Muscle of back (tissue), 11 donors: ENCODE measurements around the gene FER1L5. TPM values are rescaled to one million over a fixed set of nuclear protein-coding genes. Genes with fewer than 3 reads are reported as not detected.

Experiments used
- DNase-seq, 3 donors: peaks; one replicate each; pipeline versions ENCODE4 v3.0.0 to v3.0.0-alpha.2; 2013
- polyA plus RNA-seq, 10 donors: library from polyadenylated mRNA; unstranded; fragments of 120-200 nt; gene quantifications; one replicate each; pipeline ENCODE4 v1.2.1, GENCODE V29; 2013; ENCODE audit not compliant: insufficient read length in 10 of 10

Gene FER1L5
- polyA plus RNA-seq, 10 donors = 0.26 to 2.7 (median 0.80) TPM

GRCh38 chr2:96680561-96681141 is 38.1 kb downstream of the FER1L5 start:
- no peak for DNase-seq

- DNase-seq = no peak
These were observed 39.0 kb downstream of the FER1L5 start for GRCh38 chr2:96681540-96681939.

DNA sequence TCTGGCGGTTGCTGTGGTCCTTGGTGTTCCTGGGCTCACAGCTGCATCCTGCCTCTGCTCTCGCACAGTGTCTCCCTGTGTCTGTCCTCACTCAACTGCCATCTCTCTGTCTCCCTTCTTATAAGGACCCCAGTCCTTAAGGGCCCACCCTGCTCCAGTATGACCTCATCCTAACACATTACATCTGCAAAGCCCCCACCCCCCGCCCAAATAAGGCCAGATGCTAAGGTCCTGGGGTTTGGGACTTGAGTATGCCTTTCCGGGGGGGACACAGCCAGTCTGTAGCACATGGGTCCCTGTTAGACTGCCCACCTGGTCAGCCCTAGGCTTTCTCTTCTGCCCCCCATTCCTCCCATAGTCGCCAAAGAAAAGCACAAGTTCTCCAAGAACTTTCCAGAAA is 40.7 kb downstream of the FER1L5 start:
- DNase-seq = no peak

DNA sequence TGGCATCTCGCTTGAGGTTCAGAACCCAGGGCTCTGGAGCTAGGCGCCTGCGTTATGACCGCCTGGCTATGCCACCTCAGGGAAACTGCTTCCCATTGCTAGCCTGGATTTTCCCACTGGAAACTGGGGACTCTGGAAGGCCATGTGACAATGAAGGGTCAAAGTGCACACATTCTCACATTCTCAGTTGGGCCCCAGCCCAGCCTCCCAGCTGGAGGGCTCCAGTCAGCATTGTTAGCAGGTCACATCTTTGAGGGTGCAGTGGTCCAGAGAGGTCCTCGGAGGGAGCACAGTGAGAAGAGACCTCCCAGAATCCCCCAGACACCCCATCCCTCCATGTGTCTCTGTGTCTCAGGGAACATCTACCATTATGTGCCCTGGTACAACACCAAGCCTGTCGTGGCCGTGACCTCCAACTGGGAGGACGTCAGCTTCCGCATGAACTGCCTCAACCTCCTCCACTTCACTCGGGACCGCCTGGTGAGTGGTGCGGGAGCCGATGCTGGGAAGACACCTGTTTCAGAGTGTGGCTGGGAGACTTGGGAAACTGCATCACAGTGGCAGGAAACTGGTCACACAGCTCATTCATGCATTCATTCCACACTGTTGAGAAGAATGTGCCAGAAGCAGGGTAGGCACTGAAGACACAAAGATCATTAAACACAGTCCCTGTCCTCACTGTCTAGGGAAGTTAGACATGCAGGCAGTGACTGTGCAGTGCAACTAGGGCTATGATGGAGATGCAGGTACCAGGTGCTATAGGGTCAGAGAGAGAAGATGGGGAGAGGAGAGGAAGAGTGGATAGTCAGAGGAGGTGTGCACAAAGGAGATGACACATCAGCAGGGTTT is 41.6 kb downstream of the FER1L5 start:
- no peak for DNase-seq

DNA sequence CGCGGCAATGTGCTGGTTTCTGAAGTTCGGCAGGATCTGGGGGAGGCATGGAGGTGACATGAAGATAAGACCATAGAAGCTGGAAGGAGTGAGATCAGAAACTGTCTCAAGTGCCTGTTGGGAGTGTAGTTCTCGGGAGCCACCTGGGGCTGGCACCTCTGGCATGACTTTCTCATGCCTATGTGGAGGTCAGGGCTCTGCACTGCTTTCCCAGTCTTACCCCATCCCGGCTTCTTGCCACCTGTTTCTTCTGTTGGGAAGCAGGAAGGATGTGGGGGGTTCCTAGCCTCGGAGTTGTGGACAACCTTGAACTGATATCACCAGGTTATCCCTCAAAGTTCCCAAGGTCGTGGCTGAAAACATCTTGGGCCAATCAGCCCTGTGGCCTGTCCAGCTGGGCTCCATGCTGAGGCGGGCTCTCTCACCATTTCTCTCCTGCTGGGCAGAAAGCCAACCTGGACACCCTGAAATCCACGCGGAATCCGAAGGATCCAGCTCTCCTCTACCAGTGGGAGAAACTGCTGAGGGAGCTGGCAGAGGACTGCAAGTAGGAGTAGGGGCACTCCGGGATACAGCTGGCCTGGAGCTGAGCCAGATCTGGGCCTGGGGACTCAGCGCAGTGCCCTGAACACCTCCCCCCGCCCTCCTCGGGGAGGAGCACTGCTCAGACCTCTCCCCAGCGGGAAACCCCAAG is 42.5 kb downstream of the FER1L5 start:
- DNase-seq = peak; percentile 8 to 45 (median 18)

- peak; percentile 30 to 54 (median 45) for DNase-seq
These were observed 43.3 kb downstream of the FER1L5 start for GRCh38 chr2:96685577-96686459.

GRCh38 chr2:96687266-96687665 is 44.7 kb downstream of the FER1L5 start:
- no peak for DNase-seq

GRCh38 chr2:96687711-96688640 is 45.4 kb downstream of the FER1L5 start:
- DNase-seq = no peak

GRCh38 chr2:96688649-96689430 is 46.3 kb downstream of the FER1L5 start:
- DNase-seq = no peak

GRCh38 chr2:96689431-96689991 is 46.9 kb downstream of the FER1L5 start:
- DNase-seq = no peak

- no peak for DNase-seq
These were observed 47.9 kb downstream of the FER1L5 start for GRCh38 chr2:96690306-96691021.

- DNase-seq = no peak
These were observed 48.6 kb downstream of the FER1L5 start for GRCh38 chr2:96691022-96691612.

GRCh38 chr2:96692094-96692971 is 49.8 kb downstream of the FER1L5 start:
- DNase-seq = no peak

DNA sequence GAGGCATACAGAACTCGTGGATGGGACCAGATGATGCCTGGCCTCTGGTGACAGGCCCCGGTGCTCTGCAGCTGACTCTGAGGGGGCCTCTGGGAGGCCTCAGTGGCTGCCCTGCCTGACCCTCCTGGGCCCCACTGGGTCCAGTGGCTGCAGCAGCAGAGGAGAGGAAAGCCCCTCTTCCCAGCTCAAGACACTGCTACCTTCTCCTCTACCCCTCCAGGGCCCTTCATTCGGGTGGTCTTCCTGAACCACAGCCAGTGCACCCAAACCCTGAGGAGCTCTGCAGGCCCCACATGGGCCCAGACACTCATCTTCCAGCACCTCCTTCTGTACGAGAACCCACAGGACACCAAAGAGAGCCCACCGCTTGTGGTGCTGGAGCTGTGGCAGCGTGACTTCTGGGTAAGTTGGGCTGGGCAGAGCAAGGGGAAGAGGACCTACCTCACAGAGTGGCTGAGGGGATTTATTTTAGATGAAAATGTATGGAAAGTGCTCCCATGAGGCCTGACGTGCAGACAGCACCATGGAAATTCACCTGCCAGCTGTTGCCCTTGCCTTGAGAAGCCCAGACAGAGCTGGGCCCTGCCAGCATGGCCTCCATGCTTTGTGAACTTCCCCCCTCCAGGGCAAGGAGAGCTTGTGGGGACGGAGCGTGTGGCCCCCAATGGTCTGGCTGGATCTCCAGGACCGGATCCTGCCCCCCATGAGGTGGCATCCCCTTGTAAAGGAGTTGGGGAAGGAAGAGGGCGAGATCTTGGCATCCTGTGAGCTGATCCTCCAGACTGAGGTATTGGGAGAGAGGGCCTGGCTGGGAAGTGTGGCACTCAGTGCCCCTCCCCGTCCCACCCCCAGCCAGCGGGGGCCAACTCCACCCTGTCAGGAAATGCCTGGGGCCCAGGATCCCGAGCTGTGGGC is 51.0 kb downstream of the FER1L5 start:
- DNase-seq = no peak

GRCh38 chr2:96694279-96694678 is 51.7 kb downstream of the FER1L5 start:
- DNase-seq = no peak

DNA sequence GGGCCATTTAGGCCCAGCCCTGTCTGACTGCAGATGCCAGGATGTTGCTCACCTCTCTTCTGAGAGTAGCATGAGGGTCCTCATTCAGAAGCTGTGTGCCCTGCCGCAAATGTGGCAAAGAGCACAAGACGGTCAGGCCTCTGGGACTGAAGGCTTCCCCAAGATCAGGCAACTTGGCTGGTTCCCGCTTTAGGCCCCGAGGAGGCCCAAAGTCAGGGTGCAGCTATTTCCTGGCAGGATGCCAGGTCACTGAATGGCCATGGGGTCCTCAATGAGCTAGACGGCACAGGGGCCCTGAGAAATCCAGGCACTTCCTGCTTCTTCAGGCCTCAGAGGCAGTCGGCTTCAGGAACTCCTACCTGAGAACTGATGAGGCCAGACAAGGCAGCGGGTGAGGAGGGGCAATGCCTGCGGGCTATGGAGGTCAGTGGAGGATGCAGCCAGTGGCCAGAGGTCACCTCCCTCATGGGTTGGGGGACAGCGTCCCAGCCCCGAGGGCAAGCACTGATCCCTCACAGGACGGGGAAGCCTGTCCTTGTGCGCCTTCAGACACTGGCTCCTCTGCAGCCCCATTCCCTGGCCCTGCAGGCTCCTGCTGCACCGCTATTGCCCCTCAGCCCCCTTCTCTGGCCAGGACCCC is 52.4 kb downstream of the FER1L5 start:
- DNase-seq = no peak
